B cell (primary cell): ENCODE measurements around the gene TFCP2L1. TPM values are rescaled to one million over a fixed set of nuclear protein-coding genes. Genes with fewer than 3 reads are reported as not detected.

ENCODE experiments used
- ATAC-seq: fragments of 200-7000 bp; cut with Tn5 transposase; one replicate; pipeline ENCODE4 v1.10.0; 2021; ENCODE audit warnings: low read depth, mild to moderate bottlenecking, moderate number of reproducible peaks, moderate library complexity
- CTCF ChIA-PET: fragments of 350-600 bp; sonication (Branson Sonifier 250); formaldehyde crosslinking; loops from one replicate; lab custom pipeline; 2021; ENCODE audit warnings: antibody characterized with exemption, inconsistent platforms; lab: Charles Lee
- POLR2A ChIA-PET: fragments of 350-600 bp; sonication (Branson Sonifier 250); formaldehyde crosslinking; loops from one replicate; lab custom pipeline; 2021; ENCODE audit warnings: antibody characterized with exemption; lab: Charles Lee
- DNase-seq: peaks from one replicate; pipeline ENCODE4 v3.0.0; 2013
- H2AFZ ChIP-seq: 2 replicates; pipeline ENCODE4 v1.6.1; 2012; ENCODE audit warnings: mild to moderate bottlenecking, low read depth, low read length; ENCODE audit not compliant: insufficient read depth, poor library complexity, severe bottlenecking
- H3K27ac ChIP-seq, 2 donors: 1 replicate in 1 of 2; 2 replicates in 1 of 2; pipeline ENCODE4 v1.5.1; 2012 to 2013; ENCODE audit warnings: low read length in 2 of 2, mild to moderate bottlenecking in 2 of 2, moderate library complexity in 1 of 2
- H3K27me3 ChIP-seq, 4 experiments: fragments of 200-600 bp in 1 of 4; sonication (generic) in 1 of 4; replicated peaks in 1 of 4; 1 replicate in 2 of 4; 2 replicates in 2 of 4; pipeline versions ENCODE4 v1.6.1 to v1.7.0; 2013 to 2016; ENCODE audit warnings: low read length in 3 of 4, mild to moderate bottlenecking in 2 of 4, mixed read lengths in 1 of 4, moderate library complexity in 1 of 4; ENCODE audit not compliant: insufficient read depth in 4 of 4, control insufficient read depth in 3 of 4; ENCODE audit errors: control extremely low read depth in 1 of 4
- H3K36me3 ChIP-seq, 2 experiments: replicated peaks in 1 of 2; 1 replicate in 1 of 2; 2 replicates in 1 of 2; pipeline versions ENCODE4 v1.6.1 to v1.7.1; 2013; ENCODE audit warnings: low read length in 1 of 2; ENCODE audit not compliant: insufficient read depth in 2 of 2, control insufficient read depth in 1 of 2; ENCODE audit errors: control extremely low read depth in 1 of 2, extremely low read depth in 1 of 2
- H3K4me1 ChIP-seq, 2 donors: fragments of 200-600 bp in 1 of 2; sonication (generic) in 1 of 2; 1 replicate in 1 of 2; 2 replicates in 1 of 2; pipeline versions ENCODE4 v1.5.1 to v1.6.1; 2013 to 2017; ENCODE audit warnings: low read length in 2 of 2; ENCODE audit not compliant: control insufficient read depth in 2 of 2, insufficient read depth in 2 of 2
- H3K4me2 ChIP-seq: replicated peaks from 2 replicates; pipeline ENCODE3; 2012; ENCODE audit warnings: mild to moderate bottlenecking, low read depth, low read length; ENCODE audit not compliant: poor library complexity, severe bottlenecking
- H3K4me3 ChIP-seq, 5 experiments: fragments of 200-600 bp in 1 of 5; sonication (generic) in 1 of 5; 1 replicate in 3 of 5; 2 replicates in 2 of 5; pipeline versions ENCODE4 v1.5.1 to v1.7.0; 2011 to 2016; ENCODE audit warnings: low read length in 4 of 5, mild to moderate bottlenecking in 4 of 5, low read depth in 2 of 5, control low read depth in 1 of 5, moderate library complexity in 1 of 5; ENCODE audit not compliant: insufficient read depth in 1 of 5; ENCODE audit errors: control extremely low read depth in 1 of 5, extremely low read depth in 1 of 5
- H3K79me2 ChIP-seq: fragments of 200-600 bp; sonication (generic); one replicate; pipeline ENCODE4 v1.6.0; 2016; ENCODE audit warnings: low read length; ENCODE audit not compliant: control insufficient read depth, insufficient read depth
- H3K9ac ChIP-seq: fragments of 200-600 bp; sonication (generic); 2 replicates; pipeline ENCODE4 v1.6.1; 2017; ENCODE audit warnings: mild to moderate bottlenecking, low read length, moderate library complexity
- H3K9me3 ChIP-seq, 3 donors: one replicate each; pipeline versions ENCODE4 v1.6.1 to v1.7.1; 2013; ENCODE audit warnings: low read length in 2 of 3; ENCODE audit not compliant: control insufficient read depth in 2 of 3, insufficient read depth in 1 of 3; ENCODE audit errors: control extremely low read depth in 1 of 3
- H4K20me1 ChIP-seq: 2 replicates; pipeline ENCODE4 v1.6.0; 2012; ENCODE audit warnings: mild to moderate bottlenecking, low read length; ENCODE audit not compliant: insufficient read depth, control insufficient read depth, poor library complexity, severe bottlenecking
- H3K27ac Mint-ChIP-seq: one replicate; pipeline ENCODE4 v1.8.0; 2021; ENCODE audit warnings: mixed read lengths
- H3K27me3 Mint-ChIP-seq: one replicate; pipeline ENCODE4 v1.8.0; 2021; ENCODE audit warnings: mixed read lengths
- H3K4me1 Mint-ChIP-seq: one replicate; pipeline ENCODE4 v1.8.0; 2021; ENCODE audit warnings: mixed read lengths
- H3K4me3 Mint-ChIP-seq: one replicate; pipeline ENCODE4 v1.8.0; 2021; ENCODE audit warnings: mixed read lengths
- H3K9me3 Mint-ChIP-seq: one replicate; pipeline ENCODE4 v1.8.0; 2022; ENCODE audit warnings: mixed read lengths; ENCODE audit not compliant: insufficient read depth
- CTCF ChIP-seq: fragments of 200-600 bp; IDR thresholded peaks from one replicate; pipeline ENCODE4 v1.8.0; 2022; ENCODE audit warnings: antibody characterized with exemption, mild to moderate bottlenecking
- EZH2 ChIP-seq: IDR thresholded peaks from 2 replicates; pipeline ENCODE4 v1.6.1; 2012; ENCODE audit warnings: borderline replicate concordance, low read depth, mild to moderate bottlenecking, moderate library complexity, low read length; ENCODE audit not compliant: insufficient read depth, poor library complexity, severe bottlenecking
- WGBS: methylation state at CpG from one replicate; pipeline ENCODE4 v1.1.5; 2013; ENCODE audit warnings: missing lambda C conversion rate; ENCODE audit not compliant: insufficient coverage; 5-methylcytosine and 5-hydroxymethylcytosine counted together
- intact Hi-C: fragments of 100-400 bp; cut with micrococcal nuclease; formaldehyde crosslinking; loops from one replicate; pipeline ENCODE4 v1.10.0; 2022
- polyA plus RNA-seq: library from polyadenylated mRNA; depleted of rRNA; stranded (reverse); fragments of >200 nt; gene quantifications from 2 replicates; pipeline ENCODE4 v1.2.3, GENCODE V29; 2012
- total RNA-seq, 2 donors: library from RNA; stranded (reverse); fragments of 120-200 nt in 1 of 2; gene quantifications; 1 replicate in 1 of 2; 2 replicates in 1 of 2; pipeline versions ENCODE4 v1.2.3 to v1.2.4, GENCODE V29; 2013 to 2022

The TFCP2L1 gene
- total and polyA plus RNA-seq, 2 donors (not counting 1 experiment from before 2014, with no cell fraction given), result 0.03 TPM; not detected in 1

GRCh38 chr2:121246704-121247255, 38.2 kb downstream of the TFCP2L1 start:
- H3K27me3 ChIP-seq, result no peaks in the 10 kb centered on the region
- DNase-seq, result no peak
- intact Hi-C loops, result no loop called here
- WGBS, result 85% methylated on average over 15 of the region's 15 CpGs
- H2AFZ ChIP-seq, result no peak overlapping the region
- no peaks in the 10 kb centered on the region for H3K79me2 ChIP-seq
- H3K4me3 Mint-ChIP-seq, result no peak overlapping the region
- CTCF ChIA-PET, result no interaction called here
- no peaks in the 10 kb centered on the region for H3K27me3 Mint-ChIP-seq
- H3K9me3 ChIP-seq, result no peaks in the 10 kb centered on the region
- H4K20me1 ChIP-seq, result no peaks in the 10 kb centered on the region
- no peaks in the 10 kb centered on the region for H3K9me3 Mint-ChIP-seq
- H3K4me1 ChIP-seq, result no peaks in the 10 kb centered on the region
- POLR2A ChIA-PET, result no interaction called here
- no peak overlapping the region for H3K27ac Mint-ChIP-seq
- no peak overlapping the region for H3K4me2 ChIP-seq
- no peaks in the 10 kb centered on the region for H3K36me3 ChIP-seq
- ATAC-seq, result no peak
- TF ChIP-seq EZH2 (no peak), CTCF (no peak)
- H3K27ac ChIP-seq, result no peak overlapping the region
- H3K9ac ChIP-seq, result no peak overlapping the region
- no peaks in the 10 kb centered on the region for H3K4me1 Mint-ChIP-seq
- H3K4me3 ChIP-seq, result no peak overlapping the region

GRCh38 chr2:121245913-121246312, 39.1 kb downstream of the TFCP2L1 start:
- no peak overlapping the region for H2AFZ ChIP-seq
- H3K4me3 Mint-ChIP-seq, result no peak overlapping the region
- 100% methylated on average over 3 of the region's 4 CpGs for WGBS
- TF ChIP-seq CTCF (no peak), EZH2 (no peak)
- no peak for DNase-seq
- CTCF ChIA-PET, result no interaction called here
- no peaks in the 10 kb centered on the region for H3K9me3 Mint-ChIP-seq
- no peaks in the 10 kb centered on the region for H4K20me1 ChIP-seq
- H3K4me1 Mint-ChIP-seq, result no peaks in the 10 kb centered on the region
- H3K4me2 ChIP-seq, result no peak overlapping the region
- H3K27me3 Mint-ChIP-seq, result no peaks in the 10 kb centered on the region
- H3K36me3 ChIP-seq, result no peaks in the 10 kb centered on the region
- no peaks in the 10 kb centered on the region for H3K9me3 ChIP-seq
- H3K4me1 ChIP-seq, result no peaks in the 10 kb centered on the region
- H3K9ac ChIP-seq, result no peak overlapping the region
- H3K27ac ChIP-seq, result no peak overlapping the region
- H3K79me2 ChIP-seq, result no peaks in the 10 kb centered on the region
- no peaks in the 10 kb centered on the region for H3K27me3 ChIP-seq
- no peak overlapping the region for H3K27ac Mint-ChIP-seq
- H3K4me3 ChIP-seq, result no peak overlapping the region
- POLR2A ChIA-PET, result no interaction called here
- no peak for ATAC-seq
- intact Hi-C loops, result no loop called here
